Keratinocyte (primary cell): ENCODE measurements around the gene B3GNT5.

Source experiments
- CTCF ChIP-seq, 3 experiments: IDR thresholded peaks in 1 of 3; conservative IDR thresholded peaks in 1 of 3; optimal IDR thresholded peaks in 1 of 3; 2 replicates in 2 of 3; 3 replicates in 1 of 3; pipeline versions ENCODE3 to v1.5.1; 2011; ENCODE audit warnings: low read length in 3 of 3, mild to moderate bottlenecking in 3 of 3, moderate library complexity in 2 of 3, control low read depth in 1 of 3, inconsistent platforms in 1 of 3; ENCODE audit not compliant: insufficient read depth in 2 of 3; ENCODE audit errors: extremely low read depth in 1 of 3
- EZH2 ChIP-seq: IDR thresholded peaks from one replicate; pipeline ENCODE4 v1.6.1; 2012; ENCODE audit warnings: inconsistent platforms, mild to moderate bottlenecking, low read length, moderate library complexity

- no peak for TF ChIP-seq CTCF (optimal IDR thresholded peaks at IDR 0.05 in 1 of 3, IDR thresholded peaks at IDR 0.05 in 1 of 3, conservative IDR thresholded peaks at IDR 0.05 in 1 of 3; ENCODE audit: extremely low read depth in 1 of 3, insufficient read depth in 2 of 3, low read length in 3 of 3)
- TF ChIP-seq EZH2, result no peak
Observed at GRCh38 chr3:183285828-183286457, 32.9 kb downstream of the B3GNT5 start.
